ENCODE data around the gene TAS2R39.
A peak's percentile ranks its signal among the peaks of the same experiment; 100 is the strongest.
"Not testable (repeated sequence)": the region's sequence is repeated elsewhere in the genome, so short reads cannot be mapped to it uniquely, and the experiment has no call there.

TAS2R39 gene

GRCh38 chr7:143183024-143183423, at the start of gene TAS2R39:
TAS2R39 (plus strand) TSS chr7:143183419; CDS start chr7:143183419, 0 bp downstream.
- no peak for DNase-seq (ENCODE audit: low read depth in 1 of 2, low spot score in 1 of 2)

GRCh38 chr7:143147070-143147469, 36.1 kb upstream of the TAS2R39 start:
- DNase-seq (ENCODE audit: low read depth in 1 of 2, low spot score in 1 of 2): no peak

DNA sequence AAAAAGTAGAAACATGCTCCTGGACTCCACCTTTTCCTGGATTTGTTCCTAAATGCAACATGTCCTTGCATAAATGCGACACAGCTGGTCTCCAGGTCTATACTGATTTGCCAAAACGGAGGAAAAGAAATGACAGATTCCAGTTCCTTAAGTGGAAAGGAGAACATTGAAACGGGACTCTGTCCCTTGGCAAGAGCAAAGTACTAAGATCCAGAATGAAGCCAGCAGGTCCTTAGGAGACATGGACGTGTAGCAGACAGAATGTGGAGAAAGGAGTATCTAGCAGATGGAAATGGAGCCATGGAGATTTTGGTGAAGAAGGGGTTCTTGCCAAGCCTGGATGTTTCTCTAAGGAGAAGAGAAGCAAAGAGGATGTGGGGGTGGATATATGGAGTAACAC, 35.2 kb upstream of the TAS2R39 start:
- no peak for DNase-seq (ENCODE audit: low read depth in 1 of 2, low spot score in 1 of 2)

DNA sequence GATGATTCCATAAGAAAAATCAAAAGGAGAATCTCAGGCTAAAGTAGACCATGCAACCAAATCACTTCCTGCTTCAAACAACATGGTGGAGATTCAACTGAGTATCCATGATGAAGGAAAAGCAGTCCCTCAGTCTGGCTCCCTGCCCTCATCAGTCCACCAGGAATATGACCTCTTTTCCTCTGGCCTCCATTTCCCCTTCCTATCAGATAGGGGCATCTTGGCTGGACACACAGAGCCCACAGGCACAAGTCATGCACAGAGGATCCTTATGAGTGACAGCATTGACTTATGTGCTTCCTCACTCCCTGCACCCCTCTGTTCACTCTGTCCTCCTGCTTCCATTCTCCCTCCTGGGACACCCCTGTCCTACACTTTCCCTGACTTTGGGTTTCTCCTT, 34.6 kb upstream of the TAS2R39 start:
- no peak for DNase-seq (ENCODE audit: low read depth in 1 of 2, low spot score in 1 of 2)

DNA sequence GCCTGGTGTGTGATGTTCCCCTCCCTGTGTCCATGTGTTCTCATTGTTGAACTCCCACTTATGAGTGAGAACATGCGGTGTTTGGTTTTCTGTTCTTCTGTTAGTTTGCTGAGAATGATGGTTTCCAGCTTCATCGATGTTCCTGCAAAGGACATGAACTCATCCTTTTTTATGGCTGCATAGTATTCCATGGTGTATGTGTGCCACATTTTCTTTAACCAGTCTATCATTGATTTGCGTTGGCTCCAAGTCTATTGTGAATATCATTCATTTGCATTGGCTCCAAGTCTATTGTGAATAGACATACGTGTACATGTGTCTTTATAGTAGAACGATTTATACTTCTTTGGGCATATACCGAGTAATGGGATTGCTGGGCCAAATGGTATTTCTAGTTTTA, 32.5 kb upstream of the TAS2R39 start:
- not testable (repeated sequence) for DNase-seq (ENCODE audit: low read depth in 1 of 2, low spot score in 1 of 2)

DNA sequence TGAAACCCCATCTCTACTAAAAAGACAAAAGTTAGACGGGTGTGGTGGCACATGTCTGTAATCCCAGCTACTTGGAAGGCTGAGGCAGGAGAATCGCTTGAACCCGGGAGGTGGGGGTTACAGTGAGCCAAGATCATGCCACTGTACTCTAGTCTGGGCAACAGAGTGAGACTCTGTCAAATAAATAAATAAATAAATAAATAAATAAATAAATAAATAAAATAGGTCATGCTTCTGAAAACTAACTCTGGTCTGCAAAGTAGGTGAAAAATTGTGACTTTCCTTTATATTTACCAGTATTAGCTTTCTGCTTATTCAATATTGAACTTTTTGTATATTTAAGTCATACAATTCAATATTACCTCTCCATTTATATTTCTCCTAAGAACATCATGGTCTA, 24.6 kb upstream of the TAS2R39 start:
- not testable (repeated sequence) for DNase-seq (ENCODE audit: low read depth in 1 of 2, low spot score in 1 of 2)

DNA sequence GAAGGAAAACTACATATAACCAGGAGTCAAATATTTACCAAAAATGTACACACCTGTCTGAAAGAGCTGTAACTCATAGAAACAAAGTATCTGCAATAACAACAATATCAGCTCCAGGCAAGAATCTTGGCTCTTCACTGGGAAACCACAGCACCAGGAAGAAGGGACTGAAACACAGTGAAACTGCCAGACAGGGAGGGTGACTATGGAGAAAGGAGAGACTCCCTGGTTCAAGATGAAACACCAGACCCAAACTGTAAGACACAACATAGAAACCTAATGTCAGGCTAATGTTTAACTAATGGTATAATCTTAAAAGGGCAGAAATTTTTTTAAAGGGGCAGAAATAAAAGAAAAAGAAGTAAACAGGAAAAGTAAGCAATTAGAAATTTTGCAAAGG, 11.5 kb upstream of the TAS2R39 start:
- DNase-seq (ENCODE audit: low read depth in 1 of 2, low spot score in 1 of 2): no peak

GRCh38 chr7:143172354-143172753, 10.9 kb upstream of the TAS2R39 start:
- DNase-seq (ENCODE audit: low read depth in 1 of 2, low spot score in 1 of 2): no peak

GRCh38 chr7:143176128-143176527, 7.1 kb upstream of the TAS2R39 start:
- DNase-seq (ENCODE audit: low read depth in 1 of 2, low spot score in 1 of 2): no peak

DNA sequence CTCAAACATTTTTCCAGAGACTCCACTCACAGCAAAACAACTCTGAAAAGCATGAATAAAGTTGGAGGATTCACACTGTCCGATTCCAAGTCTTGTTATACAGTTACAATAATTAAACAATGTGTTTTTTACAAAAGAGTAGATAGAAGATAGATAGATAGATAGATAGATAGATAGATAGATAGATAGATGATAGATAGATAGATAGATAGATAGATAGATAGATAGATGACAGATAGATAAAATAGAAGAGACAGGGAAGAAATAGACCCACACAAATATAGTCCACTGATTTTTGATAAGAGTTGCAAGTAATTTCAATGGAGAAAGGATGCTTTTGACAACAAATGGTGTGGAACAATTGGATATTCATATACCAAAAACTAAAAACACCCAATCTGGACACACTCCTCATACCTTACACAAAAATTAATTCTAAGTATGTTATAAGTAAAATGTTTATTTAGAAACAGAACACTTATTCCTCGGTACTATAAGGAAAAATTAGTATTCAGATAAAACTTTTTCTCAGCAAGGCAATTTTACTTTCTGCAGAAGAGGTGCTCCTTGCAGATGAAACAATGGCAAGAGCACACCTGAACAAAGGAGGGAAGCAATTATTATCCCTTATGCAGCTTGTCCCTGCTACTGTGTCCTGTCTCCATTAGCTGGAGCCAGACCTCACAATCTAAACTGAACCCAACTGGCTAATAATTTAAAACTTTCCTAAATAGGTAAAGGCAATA, 5.7 kb upstream of the TAS2R39 start:
- no peak for DNase-seq (ENCODE audit: low read depth in 1 of 2, low spot score in 1 of 2)

GRCh38 chr7:143180771-143181170, 2.4 kb upstream of the TAS2R39 start:
- not testable (repeated sequence) for DNase-seq (ENCODE audit: low read depth in 1 of 2, low spot score in 1 of 2)

GRCh38 chr7:143181349-143181748, 1.9 kb upstream of the TAS2R39 start:
- no peak for DNase-seq (ENCODE audit: low read depth in 1 of 2, low spot score in 1 of 2)

DNA sequence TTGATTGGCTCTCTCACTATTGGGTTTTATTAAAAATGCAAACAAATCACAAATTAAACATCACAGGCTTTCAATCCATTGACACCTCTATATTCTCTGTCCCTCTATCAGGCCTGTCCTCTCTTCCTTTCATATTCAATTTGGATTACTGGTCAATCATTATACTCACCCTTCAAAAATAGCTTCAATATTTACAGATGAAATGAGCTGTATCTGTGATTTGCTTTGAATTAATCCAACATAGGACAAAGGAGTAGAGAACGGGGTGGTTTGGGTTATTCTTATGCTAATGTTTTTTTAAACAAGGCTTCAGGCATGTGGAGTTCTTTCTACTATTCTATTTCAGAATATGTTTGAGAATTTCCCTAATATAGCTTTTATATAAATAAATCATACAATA, 2.3 kb downstream of the TAS2R39 start:
- no peak for DNase-seq (ENCODE audit: low read depth in 1 of 2, low spot score in 1 of 2)

DNA sequence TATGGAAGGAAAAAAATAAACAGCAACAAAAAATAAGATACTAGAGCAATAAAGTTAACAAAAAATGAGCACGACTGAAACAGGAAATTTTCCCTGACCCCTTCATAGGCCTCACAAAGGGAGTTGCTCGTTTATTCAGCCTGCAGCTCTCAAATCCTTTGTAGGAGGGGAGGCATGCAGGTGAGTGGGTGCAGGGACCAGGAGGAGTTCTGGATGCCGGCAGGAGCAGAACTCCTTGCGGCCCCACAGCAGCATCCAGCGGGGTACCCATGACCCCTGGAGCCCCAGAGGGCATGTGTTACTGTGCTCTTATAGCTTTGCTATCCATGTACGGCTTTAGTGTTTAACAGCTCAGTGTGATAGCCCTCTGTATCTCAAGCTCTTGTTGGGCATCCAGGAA, 5.8 kb downstream of the TAS2R39 start:
- no peak for DNase-seq (ENCODE audit: low read depth in 1 of 2, low spot score in 1 of 2)

DNA sequence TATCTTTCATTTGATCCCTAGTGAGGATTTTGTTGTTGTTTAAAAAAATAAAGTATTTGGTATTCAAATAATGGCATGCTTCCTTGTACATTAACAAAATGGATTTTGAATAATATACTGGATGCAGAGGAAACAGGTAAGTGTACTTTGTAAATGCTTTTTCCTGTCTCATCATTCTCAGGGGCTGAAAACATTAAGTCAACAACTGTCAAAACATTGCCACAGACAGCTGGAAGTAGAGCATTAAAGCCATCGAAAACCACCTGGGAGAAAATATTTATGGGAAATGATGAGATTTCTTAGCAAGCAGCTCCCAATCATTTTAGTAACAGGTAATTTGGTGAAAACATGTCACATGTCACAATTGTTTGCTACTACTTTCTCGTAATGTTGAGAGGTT, 10.7 kb downstream of the TAS2R39 start:
- DNase-seq (ENCODE audit: low read depth in 1 of 2, low spot score in 1 of 2): no peak

GRCh38 chr7:143199040-143199439, 15.8 kb downstream of the TAS2R39 start:
- no peak for DNase-seq (ENCODE audit: low read depth in 1 of 2, low spot score in 1 of 2)

DNA sequence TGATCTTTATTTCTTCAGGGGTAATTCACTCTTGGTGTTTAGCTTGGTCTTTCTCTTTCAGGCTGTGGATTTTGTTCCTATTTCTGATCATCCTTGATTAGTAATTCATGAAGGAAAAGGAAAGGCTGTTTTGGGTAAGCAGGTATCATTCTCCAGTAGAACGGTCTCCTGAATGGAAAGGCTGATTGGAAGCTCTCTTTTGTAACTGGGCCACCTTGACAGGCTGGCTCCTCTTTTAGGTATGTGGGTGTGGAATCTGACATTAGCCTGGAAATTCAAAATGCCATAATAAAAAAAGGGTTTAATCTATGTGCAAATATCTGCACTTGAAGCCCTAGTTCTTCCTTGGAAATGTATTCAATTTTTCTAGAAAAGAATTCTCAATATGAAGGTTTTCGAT, 18.9 kb downstream of the TAS2R39 start:
- no peak for DNase-seq (ENCODE audit: low read depth in 1 of 2, low spot score in 1 of 2)

- DNase-seq (ENCODE audit: low read depth in 1 of 2, low spot score in 1 of 2): no peak
Measured at GRCh38 chr7:143203386-143203785, 20.2 kb downstream of the TAS2R39 start.

- DNase-seq (ENCODE audit: low read depth in 1 of 2, low spot score in 1 of 2): no peak
Measured at GRCh38 chr7:143205560-143206293, 22.5 kb downstream of the TAS2R39 start.

DNA sequence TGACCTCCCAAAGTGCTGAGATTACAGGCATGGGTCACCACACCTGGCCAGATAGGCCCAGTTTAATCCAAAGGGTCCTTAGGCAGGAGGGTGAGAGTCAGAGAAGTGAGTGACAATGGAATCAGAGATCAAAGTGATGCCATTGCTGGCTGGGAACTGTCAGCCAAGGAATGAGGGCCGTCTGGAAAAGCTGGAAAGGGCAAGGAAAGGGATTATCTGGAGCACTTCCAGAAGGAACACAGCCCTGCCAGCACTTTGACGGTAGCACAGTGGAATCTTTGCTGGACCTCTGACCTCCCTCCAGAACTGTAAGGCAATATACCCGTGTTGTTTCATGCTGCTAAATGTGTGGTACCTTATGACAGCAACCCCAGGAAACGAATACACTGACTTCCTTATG, 27.3 kb downstream of the TAS2R39 start:
- DNase-seq (ENCODE audit: low read depth in 1 of 2, low spot score in 1 of 2): no peak

DNA sequence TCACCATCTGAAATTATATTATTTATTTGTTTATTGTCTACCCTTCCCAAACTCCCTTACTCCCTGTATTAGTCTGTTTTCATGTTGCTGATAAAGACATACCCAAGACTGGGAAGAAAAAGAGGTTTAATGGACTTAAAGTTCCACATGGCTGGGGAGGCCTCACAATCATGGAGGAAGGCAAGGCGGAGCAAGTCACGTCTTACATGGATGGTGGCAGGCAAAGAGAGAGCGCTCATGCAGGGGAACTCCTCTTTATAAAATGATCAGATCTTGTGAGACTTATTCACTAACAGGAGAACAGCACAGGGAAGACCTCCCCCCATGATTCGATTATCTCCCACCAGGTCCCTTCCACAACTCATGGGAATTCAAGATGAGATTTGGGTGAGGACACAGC, 30.3 kb downstream of the TAS2R39 start:
- DNase-seq (ENCODE audit: low read depth in 1 of 2, low spot score in 1 of 2): not testable (repeated sequence)

DNA sequence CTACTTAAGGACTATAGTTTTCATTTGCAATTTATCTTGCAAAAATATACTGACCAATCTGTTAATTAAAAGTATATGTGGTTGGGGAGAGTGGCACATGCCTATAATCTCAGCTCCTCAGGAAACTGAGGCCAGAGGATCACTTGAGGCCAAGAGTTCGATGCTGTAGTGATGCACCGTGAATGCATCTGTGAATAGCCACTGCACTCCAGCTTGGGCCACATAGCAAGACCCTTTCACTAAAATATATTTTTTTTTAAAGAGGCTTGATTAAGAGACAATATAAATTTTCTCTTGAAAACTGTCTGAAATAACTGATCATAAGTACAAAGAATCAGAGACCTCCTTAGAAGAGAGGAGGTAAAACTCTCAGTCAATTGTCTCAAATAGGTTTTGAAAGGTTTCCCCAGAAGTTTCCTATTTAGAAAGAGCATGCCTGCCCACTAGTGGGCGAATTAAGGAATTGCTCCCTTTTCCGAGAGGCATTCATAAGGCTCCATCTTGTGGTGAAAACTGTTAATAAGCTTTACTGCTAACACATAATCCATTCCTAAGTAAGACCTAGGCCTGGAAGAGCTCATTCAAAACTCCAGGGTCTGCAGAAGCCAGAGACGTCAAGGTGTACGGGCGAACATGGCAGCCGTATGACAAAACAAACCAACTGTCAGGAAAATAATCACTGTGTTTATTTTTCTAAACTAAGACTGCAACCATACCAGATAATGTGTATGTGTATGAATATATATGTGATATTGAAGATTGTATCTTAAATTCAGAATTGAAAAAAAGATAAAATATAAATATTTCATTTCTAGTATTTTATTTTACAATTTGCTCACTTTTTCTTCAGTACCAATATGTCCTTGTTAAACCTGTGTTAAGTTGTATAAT, 31.8 kb downstream of the TAS2R39 start:
- DNase-seq (ENCODE audit: low read depth in 1 of 2, low spot score in 1 of 2): peak in 1 of 2 donors; percentile 23

Measured in activated T-helper 1 cell treated with anti-CD3 and anti-CD28 coated beads, Interleukin-2, amount 50 U/mL, for 16 hours (primary cell).